ENCODE results near the gene SCN1B. TPM values are rescaled to one million over a fixed set of nuclear protein-coding genes. Genes with fewer than 3 reads are reported as not detected.
A peak's percentile ranks its signal among the peaks of the same experiment; 100 is the strongest.

The SCN1B gene
- total and polyA plus RNA-seq, 8 donors = 0.82 to 9.7 (median 1.1) TPM

DNA sequence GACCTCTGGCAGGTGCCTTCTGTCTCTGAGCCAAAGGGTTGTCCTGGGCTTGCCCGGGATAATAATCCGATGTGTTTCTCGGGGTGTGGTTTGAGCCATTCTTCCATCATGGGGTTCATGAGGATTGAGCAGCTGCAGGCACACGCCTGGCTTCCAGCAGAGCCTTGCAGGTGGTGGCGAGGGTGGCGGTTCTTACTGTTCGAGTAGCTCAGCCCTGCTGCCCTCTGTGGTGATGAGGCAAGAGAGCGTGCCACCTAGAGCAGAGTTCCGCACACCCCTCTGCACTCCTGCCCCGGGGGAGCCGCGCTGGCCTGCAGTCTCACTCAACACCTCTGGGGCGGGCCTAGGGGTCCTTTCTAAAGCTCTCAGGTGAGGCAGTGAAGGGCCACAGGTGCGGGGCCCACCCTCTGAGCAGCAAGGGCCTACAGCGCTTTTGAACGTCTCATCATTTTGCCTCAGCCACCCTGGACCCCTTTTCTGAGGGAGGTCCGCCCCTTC, 3.8 kb downstream of the SCN1B start:
- DNase-seq (no peak), ATAC-seq (no peak)
- H3K9me3 ChIP-seq = no peaks in the 10 kb centered on the region
- H3K27me3 ChIP-seq = peaks cover 0 to 40% of the 10 kb centered on the region in 2 donors
- no peak overlapping the region for H3K27ac ChIP-seq
- H3K4me3 ChIP-seq = no peak overlapping the region
- intact Hi-C loops (cut with DNase I) = no loop called here
- peaks cover 0 to 10% of the 10 kb centered on the region in 2 donors for H3K36me3 ChIP-seq
- TF ChIP-seq, protein P1, sequence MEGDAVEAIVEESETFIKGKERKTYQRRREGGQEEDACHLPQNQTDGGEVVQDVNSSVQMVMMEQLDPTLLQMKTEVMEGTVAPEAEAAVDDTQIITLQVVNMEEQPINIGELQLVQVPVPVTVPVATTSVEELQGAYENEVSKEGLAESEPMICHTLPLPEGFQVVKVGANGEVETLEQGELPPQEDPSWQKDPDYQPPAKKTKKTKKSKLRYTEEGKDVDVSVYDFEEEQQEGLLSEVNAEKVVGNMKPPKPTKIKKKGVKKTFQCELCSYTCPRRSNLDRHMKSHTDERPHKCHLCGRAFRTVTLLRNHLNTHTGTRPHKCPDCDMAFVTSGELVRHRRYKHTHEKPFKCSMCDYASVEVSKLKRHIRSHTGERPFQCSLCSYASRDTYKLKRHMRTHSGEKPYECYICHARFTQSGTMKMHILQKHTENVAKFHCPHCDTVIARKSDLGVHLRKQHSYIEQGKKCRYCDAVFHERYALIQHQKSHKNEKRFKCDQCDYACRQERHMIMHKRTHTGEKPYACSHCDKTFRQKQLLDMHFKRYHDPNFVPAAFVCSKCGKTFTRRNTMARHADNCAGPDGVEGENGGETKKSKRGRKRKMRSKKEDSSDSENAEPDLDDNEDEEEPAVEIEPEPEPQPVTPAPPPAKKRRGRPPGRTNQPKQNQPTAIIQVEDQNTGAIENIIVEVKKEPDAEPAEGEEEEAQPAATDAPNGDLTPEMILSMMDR (IDR thresholded peaks at IDR 0.05) = no peak
- H3K4me1 ChIP-seq = peaks cover 4 to 42% of the 10 kb centered on the region in 2 donors

DNA sequence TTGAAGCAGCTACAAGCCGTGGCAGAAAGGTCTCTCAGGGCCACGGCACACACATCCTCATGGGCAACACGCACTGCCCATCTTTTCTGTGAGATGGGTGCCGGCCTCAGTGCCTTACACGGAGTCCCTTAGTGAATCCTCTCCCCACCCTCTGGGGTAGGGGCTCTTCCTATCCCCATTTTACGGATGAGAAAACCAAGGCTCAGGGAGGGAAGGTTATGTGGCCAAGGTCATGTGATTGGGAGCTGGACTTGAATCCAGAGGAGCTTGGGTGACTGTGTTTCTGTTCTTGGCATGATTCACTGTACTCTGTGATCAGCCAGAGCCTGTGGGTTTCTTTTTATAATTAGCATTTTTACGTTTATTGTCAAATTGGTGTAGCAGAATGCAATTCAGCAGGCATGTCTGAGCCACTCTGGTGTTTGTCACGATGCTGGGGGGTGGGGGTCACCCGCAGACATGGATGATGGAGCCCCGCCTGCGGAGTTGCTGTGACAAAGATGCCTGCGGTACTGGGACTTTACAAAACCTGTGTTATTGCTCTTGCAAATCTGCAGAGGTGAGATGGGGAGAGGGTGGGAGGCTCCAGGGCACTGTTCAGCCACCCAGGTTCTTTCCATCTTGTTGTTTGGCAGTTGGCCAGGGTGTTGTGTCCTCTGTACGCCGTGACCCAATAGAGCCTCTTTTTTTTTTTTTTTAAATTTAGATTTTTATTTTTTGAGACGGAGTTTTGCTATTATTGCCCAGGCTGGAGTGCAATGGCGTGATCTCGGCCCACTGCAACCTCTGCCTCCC, 4.5 kb downstream of the SCN1B start:
- no peak overlapping the region for H3K4me3 ChIP-seq
- H3K9me3 ChIP-seq = no peaks in the 10 kb centered on the region
- intact Hi-C loops (cut with DNase I) = no loop called here
- H3K4me1 ChIP-seq = peaks cover 1 to 43% of the 10 kb centered on the region in 2 donors
- TF ChIP-seq, protein P1 (IDR thresholded peaks at IDR 0.05) = no peak
- no peak overlapping the region for H3K27ac ChIP-seq
- peaks cover 0 to 10% of the 10 kb centered on the region in 2 donors for H3K36me3 ChIP-seq
- no peak for ATAC-seq
- H3K27me3 ChIP-seq = peaks cover 0 to 42% of the 10 kb centered on the region in 2 donors
- no peak for DNase-seq

DNA sequence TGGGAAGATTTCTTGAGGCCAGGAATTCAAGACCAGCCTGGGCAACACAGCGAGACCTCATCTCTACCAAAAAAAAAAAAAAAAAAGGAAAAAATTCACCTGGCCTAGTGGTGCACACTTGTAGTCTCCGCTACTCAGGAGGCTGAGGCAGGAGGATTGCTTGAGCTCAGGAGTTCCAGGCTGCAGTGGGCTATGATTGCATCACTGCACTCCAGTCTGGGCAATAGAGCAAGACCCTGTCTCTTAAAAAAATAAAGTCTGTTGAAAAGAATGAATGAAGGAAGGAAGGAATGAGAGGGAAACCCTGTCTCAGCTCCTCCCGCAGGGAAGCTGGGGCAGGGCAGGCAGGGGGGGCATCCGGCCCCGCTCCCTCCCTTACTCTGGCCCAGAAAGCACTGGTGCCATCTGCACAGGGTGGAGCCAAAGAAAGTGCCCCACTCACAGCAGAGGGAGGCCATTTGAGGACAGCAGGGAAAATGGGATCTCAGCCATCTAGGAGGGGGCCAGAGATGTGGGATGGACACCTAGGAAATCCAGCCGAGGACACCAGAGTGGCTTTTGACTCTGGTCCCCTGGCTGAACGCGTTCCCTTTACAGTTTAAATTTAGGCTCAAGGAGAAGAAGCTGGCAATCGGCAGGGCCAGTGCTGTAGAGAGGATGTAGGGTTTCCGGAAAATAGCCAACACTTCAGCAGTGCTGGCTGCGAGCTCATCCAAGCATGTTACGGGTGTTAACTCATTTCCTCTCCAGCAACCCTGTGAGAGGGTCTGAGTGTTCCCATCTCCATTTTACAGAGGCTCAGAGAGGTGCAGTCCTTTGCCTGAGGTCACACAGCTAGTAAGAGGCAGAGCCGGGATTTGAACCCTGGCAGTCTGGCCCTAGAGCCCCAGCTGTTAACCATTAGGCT, 7.7 kb downstream of the SCN1B start:
- peak overlapping the region; percentile 42 to 50 for H3K27ac ChIP-seq
- H3K27me3 ChIP-seq = peaks cover 0 to 26% of the 10 kb centered on the region in 2 donors
- TF ChIP-seq, protein P1 (IDR thresholded peaks at IDR 0.05) = no peak
- no peaks in the 10 kb centered on the region for H3K9me3 ChIP-seq
- peaks cover 0 to 10% of the 10 kb centered on the region in 2 donors for H3K36me3 ChIP-seq
- ATAC-seq (no peak), DNase-seq (no peak)
- intact Hi-C loops (cut with DNase I) = no loop called here
- H3K4me1 ChIP-seq = peaks cover 18 to 53% of the 10 kb centered on the region in 2 donors
- no peak overlapping the region for H3K4me3 ChIP-seq

DNA sequence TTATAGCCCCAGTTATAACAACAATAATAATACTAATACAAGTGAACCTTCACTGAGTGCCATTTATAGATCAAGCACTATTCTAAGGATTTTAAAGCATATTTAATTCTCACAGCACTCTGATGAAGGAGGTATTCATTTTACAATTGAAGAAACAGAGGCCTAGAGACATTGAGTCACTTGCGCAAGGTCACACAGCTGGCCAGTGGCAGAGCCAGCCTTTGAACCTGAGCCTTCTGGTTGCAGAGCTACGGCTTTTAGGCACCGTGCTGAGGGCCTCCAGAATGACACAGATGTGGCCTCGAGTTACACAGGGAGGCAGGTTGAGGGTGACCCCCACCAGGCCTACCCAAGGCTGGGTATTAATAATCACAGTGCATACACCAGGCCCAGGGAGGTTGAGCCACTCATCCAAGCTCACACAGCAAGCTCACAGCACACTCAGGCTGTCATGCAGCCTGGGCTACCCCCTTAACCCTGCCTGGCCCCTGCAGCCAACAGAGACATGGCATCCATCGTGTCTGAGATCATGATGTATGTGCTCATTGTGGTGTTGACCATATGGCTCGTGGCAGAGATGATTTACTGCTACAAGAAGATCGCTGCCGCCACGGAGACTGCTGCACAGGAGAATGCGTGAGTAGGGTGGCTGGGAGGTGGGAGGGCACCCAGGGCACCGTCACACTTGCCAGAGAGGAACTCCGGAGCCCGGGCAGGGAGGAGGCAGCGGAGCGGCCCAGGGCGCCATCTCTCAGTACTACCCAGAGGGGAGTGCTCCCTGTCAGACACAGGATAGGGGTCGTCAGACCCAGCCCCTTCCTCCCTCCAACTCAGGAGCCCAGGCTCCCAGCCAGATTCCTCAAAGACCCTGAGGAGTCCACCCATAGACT, 8.6 kb downstream of the SCN1B start:
- Histone ChIP-seq H3K27ac (no peak overlapping the region), H3K4me1 (peaks cover 18 to 53% of the 10 kb centered on the region in 2 donors), H3K4me3 (no peak overlapping the region)

More for the DNA sequence above, 8.6 kb downstream of the SCN1B start:
- TF ChIP-seq, protein P1 (IDR thresholded peaks at IDR 0.05) = no peak
- intact Hi-C loops (cut with DNase I) = no loop called here
- Histone ChIP-seq H3K27me3 (peaks cover 0 to 25% of the 10 kb centered on the region in 2 donors), H3K36me3 (peaks cover 0 to 2% of the 10 kb centered on the region in 2 donors), H3K9me3 (no peaks in the 10 kb centered on the region)
- ATAC-seq (no peak), DNase-seq (no peak)
